Panc1 (cell line): ENCODE data around the gene PRR29. TPM values are rescaled to one million over a fixed set of nuclear protein-coding genes. Genes with fewer than 3 reads are reported as not detected.
"Not testable (repeated sequence)": the region's sequence is repeated elsewhere in the genome, so short reads cannot be mapped to it uniquely, and the experiment has no call there.

ENCODE experiments used
- ATAC-seq: fragments of 200-7000 bp; cut with Tn5 transposase; 2 replicates; pipeline ENCODE4 v1.9.1; 2020; ENCODE audit warnings: mild to moderate bottlenecking, moderate library complexity
- BruUV-seq: library from RNA; stranded (reverse); fragments of 400-500 nt; replicated peaks from 2 replicates; lab custom pipeline; 2021; lab: Mats Ljungman, UMichigan
- CTCF ChIA-PET: fragments of 300-600 bp; sonication (Branson Sonifier 250); formaldehyde crosslinking; loops from one replicate; lab custom pipeline; 2022; ENCODE audit warnings: antibody characterized with exemption; lab: Charles Lee
- POLR2A ChIA-PET: fragments of 300-600 bp; sonication (Branson Sonifier 250); formaldehyde crosslinking; loops from one replicate; lab custom pipeline; 2022; ENCODE audit warnings: antibody characterized with exemption; lab: Charles Lee
- DNase-seq: peaks from one replicate; pipeline ENCODE4 v3.0.0-alpha.2; 2010; ENCODE audit warnings: low read depth, low spot score
- H3K27ac ChIP-seq: 2 replicates; pipeline ENCODE4 v1.5.1; 2011; ENCODE audit warnings: mild to moderate bottlenecking, low read length, inconsistent platforms
- H3K27me3 ChIP-seq: fragments of 200-500 bp; sonication (Bioruptor generic); 2 replicates; pipeline ENCODE4 v1.6.0; 2014; ENCODE audit warnings: low read length, inconsistent platforms; ENCODE audit not compliant: control insufficient read depth, insufficient read depth
- H3K36me3 ChIP-seq: fragments of 200-500 bp; sonication (Bioruptor generic); 2 replicates; pipeline ENCODE4 v1.5.1; 2014; ENCODE audit warnings: inconsistent platforms, mild to moderate bottlenecking, low read length, moderate library complexity; ENCODE audit not compliant: control insufficient read depth, insufficient read depth
- H3K4me1 ChIP-seq: 2 replicates; pipeline ENCODE4 v1.5.1; 2011; ENCODE audit warnings: inconsistent platforms, mild to moderate bottlenecking, low read length, moderate library complexity; ENCODE audit not compliant: control insufficient read depth, insufficient read depth
- H3K4me3 ChIP-seq, 2 experiments: 2 replicates each; pipeline ENCODE4 v1.5.1; 2011 to 2012; ENCODE audit warnings: low read depth in 2 of 2, low read length in 2 of 2, mild to moderate bottlenecking in 2 of 2, inconsistent platforms in 1 of 2, moderate library complexity in 1 of 2
- H3K9me3 ChIP-seq: fragments of 200-500 bp; sonication (Bioruptor generic); 2 replicates; pipeline ENCODE4 v1.5.1; 2014; ENCODE audit warnings: low read depth, mild to moderate bottlenecking, inconsistent platforms, low read length, moderate library complexity; ENCODE audit not compliant: control insufficient read depth, insufficient read depth
- POLR2AphosphoS5 ChIP-seq: IDR thresholded peaks from 2 replicates; pipeline ENCODE4 v1.6.1; 2012; ENCODE audit warnings: mild to moderate bottlenecking, low read depth, low read length, moderate library complexity
- TCF7L2 ChIP-seq: IDR thresholded peaks from 2 replicates; pipeline ENCODE4 v1.6.1; 2011; ENCODE audit warnings: mild to moderate bottlenecking, low read depth, low read length, inconsistent platforms
- in situ Hi-C: cut with HindIII; loops from 2 replicates; pipeline ENCODE4 v1.10.0; 2016; ENCODE audit warnings: low sequenced_read_pairs, low pct_unique_long_range_greater_than_20kb
- intact Hi-C: fragments of 100-400 bp; cut with micrococcal nuclease; formaldehyde crosslinking; loops from one replicate; pipeline ENCODE4 v1.10.0; 2022; ENCODE audit not compliant: unreplicated experiment
- total RNA-seq: library from RNA; stranded (reverse); gene quantifications from one replicate; pipeline ENCODE4 v1.2.1, GENCODE V29; 2021; ENCODE audit not compliant: unreplicated experiment
- TF ChIP-seq, protein P1 (sequence below): fragments of 450-650 bp; IDR thresholded peaks from 2 replicates; pipeline ENCODE4 v1.5.1; 2017; ENCODE audit warnings: mild to moderate bottlenecking
- TF ChIP-seq, protein P2 (sequence below), 2 experiments: IDR thresholded peaks; 2 replicates each; pipeline ENCODE4 v1.6.1; 2011 to 2012; ENCODE audit warnings: low read depth in 2 of 2, control low read depth in 1 of 2, low read length in 1 of 2, mild to moderate bottlenecking in 1 of 2, moderate library complexity in 1 of 2; ENCODE audit not compliant: insufficient read depth in 1 of 2

The PRR29 gene
- total RNA-seq, 1 experiment from 2014 or later = 0.10 TPM

DNA sequence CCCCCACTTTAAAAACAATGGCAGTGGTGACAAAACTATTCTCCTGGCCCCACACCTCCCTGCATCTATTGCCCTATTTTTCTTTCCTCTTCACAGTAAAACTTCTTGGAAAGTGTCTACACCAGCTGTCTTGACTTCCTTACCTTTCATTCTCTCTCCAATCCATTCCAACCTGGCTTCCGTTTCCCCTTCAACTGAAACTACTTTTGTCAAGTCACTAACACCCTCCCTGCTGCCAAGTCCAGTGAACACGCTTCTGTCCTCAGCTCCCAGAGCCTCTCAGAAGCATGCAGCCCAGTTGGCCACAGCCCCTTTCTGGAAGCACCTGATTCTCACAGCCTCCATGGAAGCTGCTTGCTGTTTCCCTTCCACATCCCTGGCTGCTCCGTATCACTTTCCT is 21.4 kb upstream of the PRR29 start:
- Histone ChIP-seq H3K27me3 (no peaks in the 10 kb centered on the region), H3K9me3 (no peaks in the 10 kb centered on the region), H3K4me1 (peaks cover 4% of the 10 kb centered on the region; the same call in 1 of the 2 replicates), H3K36me3 (no peaks in the 10 kb centered on the region), H3K27ac (no peak overlapping the region), H3K4me3 (no peak overlapping the region)
- in situ Hi-C loops = no loop called here
- POLR2A ChIA-PET = no interaction called here
- intact Hi-C loops = no loop called here
- TF ChIP-seq, protein P1, sequence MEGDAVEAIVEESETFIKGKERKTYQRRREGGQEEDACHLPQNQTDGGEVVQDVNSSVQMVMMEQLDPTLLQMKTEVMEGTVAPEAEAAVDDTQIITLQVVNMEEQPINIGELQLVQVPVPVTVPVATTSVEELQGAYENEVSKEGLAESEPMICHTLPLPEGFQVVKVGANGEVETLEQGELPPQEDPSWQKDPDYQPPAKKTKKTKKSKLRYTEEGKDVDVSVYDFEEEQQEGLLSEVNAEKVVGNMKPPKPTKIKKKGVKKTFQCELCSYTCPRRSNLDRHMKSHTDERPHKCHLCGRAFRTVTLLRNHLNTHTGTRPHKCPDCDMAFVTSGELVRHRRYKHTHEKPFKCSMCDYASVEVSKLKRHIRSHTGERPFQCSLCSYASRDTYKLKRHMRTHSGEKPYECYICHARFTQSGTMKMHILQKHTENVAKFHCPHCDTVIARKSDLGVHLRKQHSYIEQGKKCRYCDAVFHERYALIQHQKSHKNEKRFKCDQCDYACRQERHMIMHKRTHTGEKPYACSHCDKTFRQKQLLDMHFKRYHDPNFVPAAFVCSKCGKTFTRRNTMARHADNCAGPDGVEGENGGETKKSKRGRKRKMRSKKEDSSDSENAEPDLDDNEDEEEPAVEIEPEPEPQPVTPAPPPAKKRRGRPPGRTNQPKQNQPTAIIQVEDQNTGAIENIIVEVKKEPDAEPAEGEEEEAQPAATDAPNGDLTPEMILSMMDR = no peak
- TF ChIP-seq TCF7L2 (no peak), POLR2AphosphoS5 (no peak)
- TF ChIP-seq, protein P2, sequence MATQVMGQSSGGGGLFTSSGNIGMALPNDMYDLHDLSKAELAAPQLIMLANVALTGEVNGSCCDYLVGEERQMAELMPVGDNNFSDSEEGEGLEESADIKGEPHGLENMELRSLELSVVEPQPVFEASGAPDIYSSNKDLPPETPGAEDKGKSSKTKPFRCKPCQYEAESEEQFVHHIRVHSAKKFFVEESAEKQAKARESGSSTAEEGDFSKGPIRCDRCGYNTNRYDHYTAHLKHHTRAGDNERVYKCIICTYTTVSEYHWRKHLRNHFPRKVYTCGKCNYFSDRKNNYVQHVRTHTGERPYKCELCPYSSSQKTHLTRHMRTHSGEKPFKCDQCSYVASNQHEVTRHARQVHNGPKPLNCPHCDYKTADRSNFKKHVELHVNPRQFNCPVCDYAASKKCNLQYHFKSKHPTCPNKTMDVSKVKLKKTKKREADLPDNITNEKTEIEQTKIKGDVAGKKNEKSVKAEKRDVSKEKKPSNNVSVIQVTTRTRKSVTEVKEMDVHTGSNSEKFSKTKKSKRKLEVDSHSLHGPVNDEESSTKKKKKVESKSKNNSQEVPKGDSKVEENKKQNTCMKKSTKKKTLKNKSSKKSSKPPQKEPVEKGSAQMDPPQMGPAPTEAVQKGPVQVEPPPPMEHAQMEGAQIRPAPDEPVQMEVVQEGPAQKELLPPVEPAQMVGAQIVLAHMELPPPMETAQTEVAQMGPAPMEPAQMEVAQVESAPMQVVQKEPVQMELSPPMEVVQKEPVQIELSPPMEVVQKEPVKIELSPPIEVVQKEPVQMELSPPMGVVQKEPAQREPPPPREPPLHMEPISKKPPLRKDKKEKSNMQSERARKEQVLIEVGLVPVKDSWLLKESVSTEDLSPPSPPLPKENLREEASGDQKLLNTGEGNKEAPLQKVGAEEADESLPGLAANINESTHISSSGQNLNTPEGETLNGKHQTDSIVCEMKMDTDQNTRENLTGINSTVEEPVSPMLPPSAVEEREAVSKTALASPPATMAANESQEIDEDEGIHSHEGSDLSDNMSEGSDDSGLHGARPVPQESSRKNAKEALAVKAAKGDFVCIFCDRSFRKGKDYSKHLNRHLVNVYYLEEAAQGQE (IDR thresholded peaks at IDR 0.05; ENCODE audit: insufficient read depth in 1 of 2, low read depth in 2 of 2, low read length in 1 of 2) = no peak
- DNase-seq (no peak), ATAC-seq (no peak)
- CTCF ChIA-PET = interaction anchor here (0.5 kb wide), 1 partner anchor 18 kb away, joined by 3 read pairs; no protein-coding TSS in a partner anchor
- BruUV-seq = no TSS peak

DNA sequence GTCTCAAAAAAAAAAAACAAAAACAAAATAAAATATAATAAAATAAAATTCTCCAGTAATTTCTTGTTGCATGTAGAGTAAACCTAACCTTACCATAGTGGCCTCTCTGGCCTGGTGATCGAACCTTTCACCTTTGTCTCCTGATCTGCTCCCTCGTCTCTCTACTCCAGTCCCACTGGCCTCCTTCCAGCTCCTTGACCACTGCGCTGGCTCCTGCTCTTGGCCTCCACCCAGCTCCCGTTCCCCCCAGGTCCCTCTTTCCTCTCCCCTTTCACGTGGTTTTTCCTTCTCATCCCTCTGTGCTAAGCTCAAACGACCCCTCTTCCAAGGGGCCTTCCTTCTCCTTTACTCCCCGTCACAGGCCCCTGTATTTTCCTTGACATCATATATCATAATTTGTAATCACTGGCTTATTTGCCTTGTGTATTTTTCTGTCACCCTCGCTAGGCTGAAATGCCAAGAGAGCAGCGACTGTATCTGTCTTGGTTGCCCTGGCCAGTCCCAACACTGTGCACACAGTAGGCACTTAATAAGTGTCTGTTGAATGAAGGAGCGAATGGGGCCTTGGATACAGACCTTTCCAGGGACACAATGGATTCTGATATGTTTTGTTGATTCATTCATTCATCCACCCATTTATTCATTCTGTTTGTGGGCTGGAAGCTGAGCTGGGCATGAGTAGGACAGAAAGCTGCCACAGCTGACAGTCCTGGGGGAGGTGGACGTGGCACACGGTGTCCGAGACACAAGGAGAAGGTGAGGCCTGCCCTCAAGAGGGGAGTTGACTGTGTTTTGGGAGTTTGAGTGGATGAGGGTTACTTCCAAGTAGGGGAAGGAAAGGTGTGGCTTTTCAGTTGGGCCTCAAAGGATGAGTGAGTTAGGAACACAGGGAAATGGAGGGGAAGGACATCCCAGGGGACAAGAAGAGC is 19.6 kb upstream of the PRR29 start:
- ChIA-PET CTCF (no interaction called here), POLR2A (no interaction called here)
- no peak for DNase-seq
- H3K4me3 ChIP-seq = no peak overlapping the region
- in situ Hi-C loops = no loop called here
- H3K9me3 ChIP-seq = no peaks in the 10 kb centered on the region
- TF ChIP-seq, protein P2 (IDR thresholded peaks at IDR 0.05; ENCODE audit: insufficient read depth in 1 of 2, low read depth in 2 of 2, low read length in 1 of 2) = no peak
- TF ChIP-seq TCF7L2 = no peak
- TF ChIP-seq, protein P1 = no peak
- H3K4me1 ChIP-seq = peaks cover 4% of the 10 kb centered on the region; the same call in 1 of the 2 replicates
- no peaks in the 10 kb centered on the region for H3K36me3 ChIP-seq
- intact Hi-C loops = no loop called here
- ATAC-seq = no peak
- no TSS peak for BruUV-seq
- H3K27me3 ChIP-seq = no peaks in the 10 kb centered on the region
- no peak overlapping the region for H3K27ac ChIP-seq

DNA sequence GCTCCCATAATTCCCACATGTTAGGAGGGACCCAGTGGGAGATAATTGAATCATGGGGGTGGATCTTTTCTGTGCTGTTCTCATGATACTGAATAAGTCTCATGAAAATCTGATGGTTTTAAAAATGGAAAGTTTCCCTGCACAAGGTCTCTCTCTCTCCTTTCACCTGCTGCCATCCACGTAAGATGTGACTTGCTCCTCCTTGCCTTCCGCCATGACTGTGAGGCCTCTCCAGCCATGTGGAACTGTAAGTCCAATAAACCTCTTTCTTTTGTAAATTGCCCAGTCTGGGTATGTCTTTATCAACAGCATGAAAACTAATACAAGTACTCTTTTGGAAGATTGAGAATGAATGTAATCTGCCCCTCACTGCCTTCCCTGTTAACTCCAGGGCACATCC is 15.5 kb upstream of the PRR29 start:
- H3K9me3 ChIP-seq, ATAC-seq, H3K27ac ChIP-seq, in situ Hi-C loops, CTCF ChIA-PET, H3K4me3 ChIP-seq, intact Hi-C loops, DNase-seq, BruUV-seq, POLR2A ChIA-PET, H3K36me3 ChIP-seq, H3K27me3 ChIP-seq, H3K4me1 ChIP-seq: not testable (repeated sequence)
